Nephron (organoid): ENCODE results near the gene ADAMTS2.
"Not testable (repeated sequence)": the region's sequence is repeated elsewhere in the genome, so short reads cannot be mapped to it uniquely, and the experiment has no call there.

ENCODE experiments used
- H3K27ac Mint-ChIP-seq, 3 experiments: 2 replicates each; pipeline ENCODE4 v1.8.0; 2020; ENCODE audit warnings: mixed read lengths in 3 of 3, mild to moderate bottlenecking in 2 of 3, moderate library complexity in 1 of 3
- H3K27me3 Mint-ChIP-seq: 2 replicates; pipeline ENCODE4 v1.8.0; 2021; ENCODE audit warnings: low read depth, mild to moderate bottlenecking, moderate library complexity, mixed read lengths
- H3K36me3 Mint-ChIP-seq: 2 replicates; pipeline ENCODE4 v1.8.0; 2020; ENCODE audit warnings: low read depth, mixed read lengths
- H3K4me1 Mint-ChIP-seq: 2 replicates; pipeline ENCODE4 v1.8.0; 2020; ENCODE audit warnings: mixed read lengths
- H3K4me3 Mint-ChIP-seq, 3 experiments: 2 replicates each; pipeline ENCODE4 v1.8.0; 2020; ENCODE audit warnings: mild to moderate bottlenecking in 3 of 3, mixed read lengths in 3 of 3, moderate library complexity in 2 of 3
- H3K9me3 Mint-ChIP-seq: 2 replicates; pipeline ENCODE4 v1.8.0; 2020; ENCODE audit warnings: mixed read lengths
- CTCF ChIP-seq, 3 experiments: fragments of 200-600 bp; sonication (generic); IDR thresholded peaks; one replicate each; pipeline ENCODE4 v1.5.0; 2021; ENCODE audit warnings: antibody characterized with exemption in 3 of 3; ENCODE audit not compliant: unreplicated experiment in 3 of 3

ADAMTS2 gene

DNA sequence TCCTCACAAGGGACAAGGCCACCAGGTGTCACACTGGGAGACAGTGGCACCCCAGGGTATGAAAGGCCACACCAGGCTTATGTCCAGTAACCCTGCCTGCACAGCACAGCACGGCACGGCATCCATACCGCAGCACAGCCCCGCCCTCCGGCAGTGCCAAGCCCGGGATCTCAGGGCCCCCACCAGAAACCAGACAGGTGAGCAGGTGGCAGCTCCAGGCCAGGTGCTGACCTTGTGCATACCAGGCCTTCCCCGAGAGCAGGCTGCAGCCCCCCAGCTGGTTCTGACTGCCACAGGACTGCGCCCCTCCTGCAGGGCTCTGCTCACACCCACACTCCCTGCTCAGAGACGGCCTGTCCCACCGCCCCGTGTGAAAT lies 56.5 kb downstream of the ADAMTS2 start:
- peaks cover 15% of the 10 kb centered on the region for H3K27me3 Mint-ChIP-seq
- no peak overlapping the region for H3K4me3 Mint-ChIP-seq
- no peak overlapping the region for H3K27ac Mint-ChIP-seq
- peaks cover 2% of the 10 kb centered on the region for H3K9me3 Mint-ChIP-seq
- TF ChIP-seq CTCF (IDR thresholded peaks at IDR 0.05; ENCODE audit: unreplicated experiment in 3 of 3) = no peak
- H3K4me1 Mint-ChIP-seq = peaks cover 39% of the 10 kb centered on the region
- H3K36me3 Mint-ChIP-seq = no peaks in the 10 kb centered on the region

DNA sequence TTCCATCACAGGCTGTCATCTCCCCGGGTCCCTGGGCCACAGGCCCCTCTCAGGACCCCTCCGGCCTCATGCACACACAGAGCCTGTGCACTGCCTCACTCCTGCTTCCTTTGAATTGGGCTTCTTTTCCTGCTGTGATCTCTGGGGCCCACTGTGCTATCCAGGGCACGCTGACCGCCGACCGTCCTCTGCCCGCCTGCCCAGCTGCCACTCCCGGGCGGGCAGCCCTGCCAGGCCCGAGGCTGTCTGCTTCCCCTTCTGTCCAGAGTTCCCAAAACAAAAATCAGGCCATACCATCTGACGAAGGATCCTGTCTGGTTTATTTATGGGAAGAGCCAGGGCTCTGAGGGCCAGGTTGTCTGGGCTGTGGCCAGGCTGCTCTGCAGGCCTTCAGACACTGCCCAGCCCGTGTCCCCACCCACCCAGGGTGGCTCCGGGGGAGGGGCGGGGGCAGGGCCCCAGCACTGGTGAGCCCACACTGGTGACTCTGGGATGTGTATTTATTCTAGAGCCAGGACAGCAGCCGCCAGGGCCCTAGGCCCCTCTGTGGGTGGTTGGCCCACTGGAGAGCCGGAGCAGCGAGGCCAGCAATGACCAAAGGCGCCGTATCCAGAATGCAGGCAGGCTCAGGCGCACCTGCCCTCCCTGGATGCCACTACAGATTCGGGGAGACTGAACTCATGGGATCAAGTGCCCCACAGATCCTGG lies 57.0 kb downstream of the ADAMTS2 start:
- H3K27me3 Mint-ChIP-seq = peaks cover 15% of the 10 kb centered on the region
- no peak overlapping the region for H3K4me3 Mint-ChIP-seq
- H3K9me3 Mint-ChIP-seq = peaks cover 2% of the 10 kb centered on the region

GRCh38 chr5:179287631-179288030 lies 57.6 kb downstream of the ADAMTS2 start:
- Mint-ChIP-seq H3K36me3 (no peaks in the 10 kb centered on the region), H3K9me3 (peaks cover 2% of the 10 kb centered on the region), H3K4me1 (peaks cover 31% of the 10 kb centered on the region), H3K27me3 (peaks cover 15% of the 10 kb centered on the region), H3K4me3 (no peak overlapping the region), H3K27ac (no peak overlapping the region)
- no peak for TF ChIP-seq CTCF (IDR thresholded peaks at IDR 0.05; ENCODE audit: unreplicated experiment in 3 of 3)

More for the DNA sequence above, 57.0 kb downstream of the ADAMTS2 start:
- Mint-ChIP-seq H3K4me1 (peaks cover 37% of the 10 kb centered on the region), H3K36me3 (no peaks in the 10 kb centered on the region), H3K27ac (no peak overlapping the region)
- no peak for TF ChIP-seq CTCF (IDR thresholded peaks at IDR 0.05; ENCODE audit: unreplicated experiment in 3 of 3)

DNA sequence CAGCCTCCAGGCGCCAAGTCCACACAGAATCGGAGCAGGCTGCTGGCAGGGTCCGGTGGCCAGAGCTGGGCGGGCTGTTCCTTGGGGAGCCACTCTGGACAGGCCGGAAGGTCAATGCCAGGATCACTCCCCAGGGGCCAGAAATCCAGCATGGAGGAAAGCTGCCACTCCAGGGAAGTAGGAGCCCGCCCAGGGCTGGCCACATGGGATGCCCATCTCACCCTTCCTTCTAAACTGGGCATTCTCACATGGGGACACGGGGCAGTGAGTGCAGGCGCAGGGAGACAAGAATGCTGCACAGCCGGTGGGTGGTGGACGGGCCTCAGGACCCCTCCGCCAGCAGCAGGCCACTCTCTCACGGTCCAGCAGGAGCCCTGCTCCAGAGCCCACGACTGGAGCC lies 58.2 kb downstream of the ADAMTS2 start:
- Mint-ChIP-seq H3K27me3 (peaks cover 15% of the 10 kb centered on the region), H3K4me3 (no peak overlapping the region), H3K36me3 (no peaks in the 10 kb centered on the region)

GRCh38 chr5:179285776-179286162 lies 59.5 kb downstream of the ADAMTS2 start:
- peaks cover 31% of the 10 kb centered on the region for H3K4me1 Mint-ChIP-seq
- H3K27me3 Mint-ChIP-seq = peaks cover 15% of the 10 kb centered on the region
- peak overlapping the region; percentile 35 to 70 (median 62) for H3K27ac Mint-ChIP-seq
- H3K4me3 Mint-ChIP-seq, H3K9me3 Mint-ChIP-seq, H3K36me3 Mint-ChIP-seq: not testable (repeated sequence)

More for the DNA sequence above, 58.2 kb downstream of the ADAMTS2 start:
- H3K4me1 Mint-ChIP-seq = peaks cover 31% of the 10 kb centered on the region
- peaks cover 7% of the 10 kb centered on the region for H3K9me3 Mint-ChIP-seq
- H3K27ac Mint-ChIP-seq = peak overlapping the region in 2 of 3 experiments; percentile 42 to 70
- no peak for TF ChIP-seq CTCF (IDR thresholded peaks at IDR 0.05; ENCODE audit: unreplicated experiment in 3 of 3)

DNA sequence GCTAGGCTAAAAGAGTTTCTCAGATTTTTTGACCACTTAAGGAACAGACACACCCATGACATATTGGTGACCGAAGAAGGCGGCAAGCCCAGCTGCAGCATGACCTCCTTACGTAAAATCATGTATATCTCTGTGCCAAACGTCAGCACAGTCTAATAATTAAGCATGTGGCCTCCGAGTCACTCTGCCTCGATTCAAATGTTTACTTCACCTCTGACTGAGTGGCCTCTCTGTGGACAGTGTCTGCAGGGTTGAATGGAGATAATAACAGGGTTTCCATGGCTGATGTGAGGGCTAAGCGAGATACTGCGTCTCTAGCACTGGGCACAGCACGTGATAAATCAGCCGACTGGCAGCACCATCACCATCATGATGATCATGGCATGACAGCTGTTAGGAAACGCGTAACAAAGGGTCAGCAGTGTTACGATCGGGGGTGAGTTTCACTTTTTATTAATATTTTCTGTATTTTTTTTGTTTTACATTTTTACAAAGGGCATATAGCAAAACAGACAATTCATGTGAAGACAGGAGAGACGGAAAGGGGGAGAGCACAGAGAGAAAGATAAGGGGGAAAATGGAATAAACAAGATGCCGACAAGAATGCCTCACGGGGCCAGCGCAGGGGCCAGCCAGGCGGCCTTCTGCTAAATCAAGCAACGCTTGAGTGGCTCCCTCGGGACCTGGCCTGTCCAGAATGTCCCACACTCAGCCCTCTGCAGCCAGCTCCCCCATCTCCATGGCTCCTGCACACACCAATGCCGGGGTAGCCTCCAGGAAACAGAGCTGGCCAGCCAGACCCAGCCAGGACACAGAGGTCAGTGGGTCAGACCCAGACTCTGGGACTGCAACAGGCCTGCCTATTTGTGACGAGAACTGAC lies 60.3 kb downstream of the ADAMTS2 start:
- TF ChIP-seq CTCF (IDR thresholded peaks at IDR 0.05; ENCODE audit: unreplicated experiment in 3 of 3) = no peak
- peaks cover 7% of the 10 kb centered on the region for H3K9me3 Mint-ChIP-seq
- H3K4me3 Mint-ChIP-seq = peak overlapping the region in 2 of 3 experiments; percentile 30 to 56
- H3K4me1 Mint-ChIP-seq = peaks cover 34% of the 10 kb centered on the region
- peaks cover 15% of the 10 kb centered on the region for H3K27me3 Mint-ChIP-seq
- H3K36me3 Mint-ChIP-seq = no peaks in the 10 kb centered on the region
- peak overlapping the region; percentile 62 to 75 (median 70) for H3K27ac Mint-ChIP-seq

- peaks cover 36% of the 10 kb centered on the region for H3K4me1 Mint-ChIP-seq
- not testable (repeated sequence) for H3K27ac Mint-ChIP-seq, H3K27me3 Mint-ChIP-seq, H3K9me3 Mint-ChIP-seq, H3K4me3 Mint-ChIP-seq, H3K36me3 Mint-ChIP-seq
Measured at GRCh38 chr5:179283908-179284307, 61.4 kb downstream of the ADAMTS2 start.
